SIG-M5 treated with dmso at 0.1 percent for 504 hours (cell line): Measurements from ENCODE around the gene ITSN2.
A peak's percentile ranks its signal among the peaks of the same experiment; 100 is the strongest.
"Not testable (repeated sequence)": the region's sequence is repeated elsewhere in the genome, so short reads cannot be mapped to it uniquely, and the experiment has no call there.

Source experiments
- DNase-seq: peaks from one replicate; lab custom pipeline; 2025; ENCODE audit not compliant: unreplicated experiment; lab: John Stamatoyannopoulos, UW

The ITSN2 gene

DNA sequence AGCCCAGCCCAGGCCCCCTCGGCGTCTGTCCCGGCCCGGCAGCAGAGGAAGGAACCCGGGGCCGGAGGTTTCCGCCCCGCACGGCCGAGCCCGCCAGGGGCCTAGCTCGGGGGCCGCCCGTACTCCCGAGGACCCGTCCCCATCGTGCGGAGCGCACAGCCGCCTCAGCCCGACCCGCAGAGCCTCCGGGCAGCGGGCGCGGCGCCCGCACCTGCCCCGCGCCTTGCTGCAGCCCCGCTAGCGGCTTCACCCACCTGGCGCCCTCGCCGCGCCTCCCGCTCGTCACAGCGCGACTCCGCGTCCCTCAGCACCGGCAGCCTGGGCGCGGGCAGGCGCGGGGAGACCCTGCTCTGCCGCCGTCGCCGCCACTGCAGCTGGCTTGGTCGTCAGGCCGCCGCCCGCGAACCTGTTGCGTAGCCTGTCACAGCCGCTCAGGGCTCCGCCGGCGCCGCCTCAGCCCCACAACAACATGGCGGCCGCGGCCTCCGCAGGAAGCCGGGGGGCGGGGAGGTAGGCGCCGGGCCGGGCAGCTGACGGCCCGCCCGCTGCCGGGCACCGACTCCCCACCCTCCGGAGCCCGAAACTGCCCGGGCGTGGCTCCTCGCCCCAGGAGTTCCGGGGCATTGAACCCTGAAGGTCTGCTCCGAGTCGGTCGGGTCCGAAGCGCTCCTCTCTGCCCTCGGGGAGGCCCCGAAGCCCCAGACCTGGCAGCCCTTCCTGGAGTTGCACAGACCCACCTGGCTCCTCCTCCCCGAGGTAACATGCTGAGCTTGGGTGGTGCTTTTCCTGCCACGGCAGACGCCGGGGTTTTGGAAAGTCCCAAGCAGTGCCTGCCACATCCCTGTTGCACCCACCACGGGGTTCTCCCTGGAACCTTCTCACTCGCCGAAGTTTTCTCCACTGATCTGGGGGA, at the start of gene ITSN2:
ITSN2 (minus strand) TSS at position 487 of the 913 bp plus-strand sequence. CDS start 32,454 bp downstream, outside the sequence.
- peak; percentile 72 for DNase-seq

GRCh38 chr2:24409171-24409570, 48.8 kb upstream of the ITSN2 start:
- DNase-seq = no peak

DNA sequence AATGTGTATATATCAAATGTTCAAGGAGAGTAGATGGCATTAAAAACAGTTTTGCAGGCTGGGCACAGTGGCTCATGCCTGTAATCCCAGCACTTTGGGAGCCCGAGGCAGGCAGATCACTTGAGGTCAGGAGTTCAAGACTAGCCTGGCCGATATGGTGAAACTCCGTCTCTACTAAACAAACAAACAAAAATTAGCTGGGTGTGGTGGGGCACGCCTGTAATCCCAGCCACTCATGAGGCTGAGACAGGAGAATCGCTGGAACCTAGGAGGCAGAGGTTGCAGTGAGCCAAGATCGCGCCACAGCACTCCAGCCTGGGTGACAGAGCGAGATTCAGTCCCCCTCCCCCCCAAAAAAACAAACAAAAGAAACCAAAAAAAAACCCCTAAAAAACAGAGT, 48.4 kb upstream of the ITSN2 start:
- DNase-seq = not testable (repeated sequence)

DNA sequence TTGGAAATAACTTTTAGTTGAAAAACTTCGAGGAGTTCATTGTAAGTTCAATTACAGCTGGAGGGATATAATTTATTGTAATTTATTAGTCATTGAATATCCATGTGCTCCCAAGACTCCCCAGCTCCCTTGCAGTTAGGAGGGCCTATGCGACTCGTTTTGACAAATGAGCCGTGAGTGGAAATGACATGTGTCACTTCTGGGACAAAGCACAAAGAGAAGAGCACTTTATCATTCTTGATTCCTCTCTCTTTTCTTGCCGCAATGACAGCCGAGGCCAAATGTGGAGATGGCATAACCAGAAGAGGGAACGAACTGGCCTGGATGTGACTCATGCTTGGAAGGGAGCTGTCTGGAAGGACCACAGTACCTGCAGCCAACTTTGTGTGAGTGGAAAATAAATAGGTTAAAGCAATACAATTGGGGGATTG, 44.2 kb upstream of the ITSN2 start:
- no peak for DNase-seq

- DNase-seq = no peak
Measured at GRCh38 chr2:24403832-24404212, 43.5 kb upstream of the ITSN2 start.

GRCh38 chr2:24403168-24403831, 43.0 kb upstream of the ITSN2 start:
- DNase-seq = no peak

GRCh38 chr2:24402242-24403097, 42.1 kb upstream of the ITSN2 start:
- DNase-seq = no peak

- DNase-seq = no peak
Measured at GRCh38 chr2:24400207-24400907, 40.0 kb upstream of the ITSN2 start.

GRCh38 chr2:24399434-24400206, 39.3 kb upstream of the ITSN2 start:
- DNase-seq = no peak

DNA sequence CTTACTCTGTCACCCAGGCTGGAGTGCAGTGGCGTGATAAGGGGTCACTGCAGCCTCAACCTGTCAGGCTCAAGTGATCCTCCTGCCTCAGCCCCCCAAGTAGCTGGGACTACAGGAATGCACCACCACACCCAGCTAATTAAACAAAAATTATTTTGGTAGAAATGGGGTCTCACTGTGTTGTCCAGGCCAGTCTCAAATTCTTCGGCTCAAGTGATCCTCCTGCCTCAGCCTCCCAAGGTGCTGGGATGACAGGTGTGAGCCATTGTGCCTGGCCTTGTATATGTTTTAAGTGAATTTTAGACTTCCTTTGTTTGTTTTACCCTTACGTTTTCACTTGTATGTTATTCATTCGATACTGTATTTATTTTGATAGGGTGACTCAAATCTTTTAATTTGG, 34.7 kb upstream of the ITSN2 start:
- no peak for DNase-seq

- DNase-seq = no peak
Measured at GRCh38 chr2:24392542-24393059, 32.3 kb upstream of the ITSN2 start.

- no peak for DNase-seq
Measured at GRCh38 chr2:24385366-24385765, 25.0 kb upstream of the ITSN2 start.

- DNase-seq = peak; percentile 74
Measured at GRCh38 chr2:24382363-24383073, 22.2 kb upstream of the ITSN2 start.

- no peak for DNase-seq
Measured at GRCh38 chr2:24380820-24381219, 20.5 kb upstream of the ITSN2 start.

- DNase-seq = no peak
Measured at GRCh38 chr2:24375349-24376087, 15.2 kb upstream of the ITSN2 start.

DNA sequence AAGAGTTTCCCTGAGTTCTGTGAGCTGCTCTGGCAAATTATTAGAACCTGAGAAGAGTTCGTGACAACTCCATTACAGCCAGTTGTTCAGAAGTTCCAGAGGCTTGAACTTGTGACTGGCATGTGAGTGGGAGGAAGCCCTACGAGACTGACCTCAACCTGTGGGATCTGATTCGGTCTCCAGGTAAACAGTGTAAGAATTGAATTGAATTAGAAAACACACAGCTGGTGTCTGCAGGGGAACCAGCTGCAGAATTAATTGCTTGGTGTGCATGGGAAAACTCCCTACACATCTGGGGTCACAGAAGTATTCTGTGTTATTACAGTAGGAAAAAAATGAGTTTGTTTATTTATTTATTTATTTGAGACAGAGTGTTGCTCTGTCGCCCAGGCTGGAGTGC, 14.0 kb upstream of the ITSN2 start:
- DNase-seq = no peak

DNA sequence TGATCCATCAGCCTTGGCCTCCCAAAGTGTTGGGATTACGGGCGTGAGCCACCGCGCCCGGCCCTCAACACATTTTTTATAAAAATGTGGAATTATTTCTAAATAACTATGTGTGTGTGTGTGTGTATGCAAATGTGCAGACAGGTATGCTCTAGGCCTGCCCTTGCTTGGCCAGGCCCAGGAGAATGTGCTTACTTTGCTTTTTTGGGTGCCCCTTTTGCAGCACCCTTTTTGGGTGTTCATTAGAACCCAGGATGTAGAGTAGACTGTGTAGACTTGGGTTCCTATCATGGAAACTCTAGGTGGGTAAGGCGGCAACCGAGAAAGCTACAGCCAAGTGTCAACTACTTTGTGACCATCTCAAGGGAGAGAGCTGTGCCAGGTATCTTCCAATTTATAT, 11.7 kb upstream of the ITSN2 start:
- DNase-seq = no peak

GRCh38 chr2:24365826-24366225, 5.5 kb upstream of the ITSN2 start:
- DNase-seq = no peak
